Subcutaneous abdominal adipose tissue (tissue), 5 donors: ENCODE results near the gene C17orf50.

Experiments used
- H3K27ac ChIP-seq: one replicate; pipeline ENCODE4 v1.7.0; 2013; ENCODE audit warnings: low read depth, mild to moderate bottlenecking, inconsistent platforms, low read length, moderate library complexity
- H3K27me3 ChIP-seq, 5 donors: one replicate each; pipeline ENCODE4 v1.7.0; 2013; ENCODE audit warnings: low read length in 5 of 5, inconsistent platforms in 1 of 5; ENCODE audit not compliant: control insufficient read depth in 5 of 5, insufficient read depth in 4 of 5
- H3K36me3 ChIP-seq, 5 donors: one replicate each; pipeline ENCODE4 v1.7.0; 2013; ENCODE audit warnings: low read length in 5 of 5; ENCODE audit not compliant: control insufficient read depth in 5 of 5, insufficient read depth in 5 of 5
- H3K4me1 ChIP-seq, 5 donors: one replicate each; pipeline ENCODE4 v1.7.0; 2013; ENCODE audit warnings: low read length in 5 of 5, mild to moderate bottlenecking in 3 of 5, moderate library complexity in 1 of 5; ENCODE audit not compliant: control insufficient read depth in 5 of 5, insufficient read depth in 5 of 5
- H3K4me3 ChIP-seq, 5 donors: one replicate each; pipeline ENCODE4 v1.7.0; 2013; ENCODE audit warnings: low read length in 5 of 5, low read depth in 1 of 5
- H3K9ac ChIP-seq, 5 donors: one replicate each; pipeline ENCODE4 v1.7.0; 2013; ENCODE audit warnings: low read length in 5 of 5, mild to moderate bottlenecking in 4 of 5, moderate library complexity in 3 of 5
- H3K9me3 ChIP-seq, 5 donors: one replicate each; pipeline ENCODE4 v1.7.0; 2013; ENCODE audit warnings: low read length in 5 of 5; ENCODE audit not compliant: control insufficient read depth in 5 of 5
- donor health status: healthy.
- donor health status: healthy.
- donor health status: healthy.
- donor health status: healthy.
- donor health status: healthy.

C17orf50 gene

DNA sequence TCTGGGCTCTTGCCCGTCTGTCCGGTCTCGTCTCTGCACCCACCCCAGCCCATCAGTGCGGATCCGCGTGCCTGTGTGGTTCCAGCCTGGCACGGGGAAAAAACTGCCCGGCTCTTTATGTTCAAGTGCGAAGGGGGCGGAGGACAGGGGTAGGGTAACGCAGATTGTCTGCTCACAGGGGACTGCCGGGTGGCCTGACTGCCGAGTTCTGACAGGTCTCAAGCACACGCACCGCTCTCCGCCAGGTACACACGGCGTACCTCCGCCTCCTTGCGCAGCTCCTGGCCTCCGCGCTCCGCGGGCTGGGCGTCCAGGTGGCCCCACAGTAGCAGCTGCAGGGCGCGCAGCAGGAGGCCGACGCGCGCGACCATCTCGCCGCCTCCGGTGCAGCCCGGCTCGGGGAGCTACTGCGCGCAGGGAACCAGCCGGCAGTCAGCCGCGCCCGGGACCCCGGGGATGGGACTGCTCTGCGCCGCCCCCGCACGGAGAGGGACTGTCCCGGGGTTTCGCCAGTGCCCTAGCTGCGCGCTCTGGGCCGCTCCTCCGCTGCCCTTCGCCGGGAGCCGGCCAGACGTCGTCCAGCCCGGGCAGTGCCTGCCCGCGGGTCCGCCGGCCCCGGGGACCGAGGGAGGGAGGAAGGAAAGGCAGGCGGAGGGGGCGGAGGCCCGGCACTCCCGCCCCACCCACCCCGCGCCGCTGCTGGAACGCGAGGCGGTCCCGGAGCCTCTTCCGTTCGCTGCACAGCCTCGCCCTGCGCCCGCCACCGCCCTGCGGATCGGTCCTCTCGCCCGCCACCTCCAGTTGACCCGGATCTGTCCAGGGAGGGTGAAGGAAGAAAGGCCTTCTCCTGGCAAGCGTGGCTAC lies 34.6 kb downstream of the C17orf50 start, which contains the start of gene MMP28:
TSS of gene MMP28 (minus strand) at position 635 of the 864 bp plus-strand sequence. CDS start at position 371, 264 bp downstream.
- Histone ChIP-seq H3K27ac (no peak within 1 kb of the TSS), H3K9ac (peak within 1 kb of the TSS in 2 of 5 donors; percentile 46 to 71), H3K36me3 (no peaks in the 10 kb centered on the region), H3K27me3 (peaks cover 0 to 2% (median 0%) of the 10 kb centered on the region in 5 donors), H3K4me3 (peak within 1 kb of the TSS; percentile 52 to 94 (median 78)), H3K4me1 (peaks cover 5 to 54% (median 45%) of the 10 kb centered on the region in 5 donors), H3K9me3 (peaks cover 0 to 7% (median 0%) of the 10 kb centered on the region in 5 donors)

DNA sequence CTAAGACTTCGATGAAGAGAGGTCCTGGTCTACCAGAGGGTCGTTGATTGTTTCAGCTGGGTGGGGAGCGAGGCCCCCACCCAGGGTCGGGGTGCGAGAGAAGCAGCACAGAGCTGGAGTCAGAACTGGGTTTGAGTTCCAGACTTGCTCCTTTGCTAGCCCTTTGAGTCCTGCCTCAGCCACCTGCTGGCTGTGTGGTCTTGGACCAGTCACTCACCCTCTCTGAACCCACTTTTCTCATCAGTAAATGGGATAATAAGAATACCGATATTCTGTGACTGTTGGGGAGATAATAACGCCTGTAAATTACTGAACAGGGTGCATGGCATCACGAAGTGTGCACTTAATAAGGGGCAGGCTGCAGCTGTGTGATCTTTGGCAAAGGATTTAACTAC lies 35.2 kb downstream of the C17orf50 start:
- Histone ChIP-seq H3K27ac (no peak overlapping the region), H3K36me3 (no peaks in the 10 kb centered on the region), H3K4me1 (peaks cover 5 to 61% (median 51%) of the 10 kb centered on the region in 5 donors), H3K27me3 (peaks cover 0 to 2% (median 0%) of the 10 kb centered on the region in 5 donors), H3K9me3 (peaks cover 0 to 7% (median 0%) of the 10 kb centered on the region in 5 donors), H3K4me3 (peak overlapping the region; percentile 48 to 94 (median 78)), H3K9ac (peak overlapping the region in 2 of 5 donors; percentile 44 to 71)

GRCh38 chr17:35796942-35797341 lies 36.3 kb downstream of the C17orf50 start:
- Histone ChIP-seq H3K9ac (no peak overlapping the region), H3K27ac (no peak overlapping the region), H3K4me1 (peaks cover 6 to 65% (median 62%) of the 10 kb centered on the region in 5 donors), H3K4me3 (no peak overlapping the region), H3K36me3 (no peaks in the 10 kb centered on the region), H3K27me3 (peaks cover 0 to 2% (median 0%) of the 10 kb centered on the region in 5 donors), H3K9me3 (peaks cover 0 to 4% (median 0%) of the 10 kb centered on the region in 5 donors)

GRCh38 chr17:35797370-35797769 lies 36.7 kb downstream of the C17orf50 start:
- Histone ChIP-seq H3K9ac (no peak overlapping the region), H3K27me3 (peaks cover 0 to 2% (median 0%) of the 10 kb centered on the region in 5 donors), H3K4me3 (no peak overlapping the region), H3K27ac (no peak overlapping the region), H3K9me3 (peaks cover 0 to under 1% (median 0%) of the 10 kb centered on the region in 5 donors), H3K36me3 (no peaks in the 10 kb centered on the region), H3K4me1 (peaks cover 6 to 60% (median 60%) of the 10 kb centered on the region in 5 donors)

DNA sequence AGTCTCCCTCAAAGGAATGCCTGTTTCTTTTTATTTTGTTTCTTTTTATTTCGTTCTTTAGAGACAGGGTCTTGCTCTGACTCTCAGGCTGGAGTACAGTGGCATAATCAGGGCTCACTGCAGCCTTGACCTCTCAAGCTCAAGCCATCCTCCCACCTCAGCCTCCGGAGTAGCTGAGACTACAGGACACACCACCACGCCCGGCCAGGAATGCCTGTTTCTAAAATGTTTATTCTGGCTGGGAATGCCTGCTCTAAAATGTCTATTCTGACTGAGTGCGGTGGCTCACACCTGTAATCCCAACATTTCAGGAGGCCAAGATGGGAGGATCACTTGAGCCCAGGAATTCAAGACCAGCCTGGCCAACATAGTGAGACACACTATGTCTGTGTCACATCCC lies 37.2 kb downstream of the C17orf50 start:
- Histone ChIP-seq H3K9me3 (no peaks in the 10 kb centered on the region), H3K9ac (no peak overlapping the region), H3K27ac (no peak overlapping the region), H3K4me1 (peaks cover 6 to 55% (median 55%) of the 10 kb centered on the region in 5 donors), H3K36me3 (no peaks in the 10 kb centered on the region), H3K27me3 (peaks cover 0 to 2% (median 0%) of the 10 kb centered on the region in 5 donors), H3K4me3 (no peak overlapping the region)

DNA sequence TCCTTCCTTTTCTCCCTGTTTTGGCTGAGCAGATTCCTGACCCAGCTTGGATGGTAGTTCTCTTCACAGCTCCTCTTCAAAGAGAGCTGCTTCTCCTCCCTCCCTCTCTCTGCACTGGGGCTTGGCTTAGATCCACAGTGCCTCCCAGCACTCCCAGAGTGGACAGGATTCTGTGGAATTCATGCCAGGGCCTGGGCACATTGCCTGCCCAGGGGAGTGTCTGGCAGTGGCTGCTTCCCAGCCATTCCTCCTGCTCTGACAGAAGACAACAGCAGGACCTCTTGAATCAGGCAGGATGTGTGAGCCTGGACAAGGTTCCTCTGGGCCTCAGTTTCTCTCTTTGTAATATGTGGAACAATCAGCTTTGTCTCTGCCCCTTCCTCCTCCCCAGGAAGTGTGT lies 39.3 kb downstream of the C17orf50 start:
- Histone ChIP-seq H3K4me3 (no peak overlapping the region), H3K4me1 (peaks cover 8 to 40% (median 36%) of the 10 kb centered on the region in 5 donors), H3K27me3 (peaks cover 0 to 2% (median 0%) of the 10 kb centered on the region in 5 donors), H3K9me3 (no peaks in the 10 kb centered on the region), H3K36me3 (no peaks in the 10 kb centered on the region), H3K9ac (no peak overlapping the region), H3K27ac (no peak overlapping the region)

DNA sequence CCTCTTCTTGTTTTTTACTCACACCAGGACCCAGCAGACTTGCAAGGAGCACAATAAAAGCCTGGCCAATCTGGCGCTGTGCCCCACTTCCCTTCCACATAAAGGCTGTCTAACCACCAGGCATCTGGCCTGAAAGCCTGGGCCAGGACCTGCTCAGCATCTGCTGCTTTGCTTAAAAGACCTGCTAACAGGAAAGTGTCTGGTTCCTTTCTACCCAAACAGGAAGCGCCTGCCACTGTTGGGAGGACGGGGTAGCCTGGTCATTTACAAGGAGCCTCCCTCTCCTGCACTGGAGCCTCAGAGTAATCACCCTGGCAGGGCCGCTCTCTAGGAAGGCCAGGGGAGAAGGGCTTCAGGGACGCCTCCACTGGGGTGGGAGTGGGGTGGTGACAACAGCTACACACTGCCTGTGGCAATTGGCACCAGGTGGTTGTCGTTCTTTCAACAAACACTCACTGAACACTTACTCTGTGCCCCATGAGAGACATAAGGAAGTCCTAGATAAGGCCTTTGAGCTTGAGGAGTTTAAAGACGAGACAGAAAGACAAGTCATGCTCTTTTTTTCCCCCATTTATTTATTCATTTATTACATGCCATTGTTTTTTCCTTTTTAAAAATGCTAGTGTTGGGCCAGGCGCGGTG lies 41.0 kb downstream of the C17orf50 start:
- Histone ChIP-seq H3K4me3 (no peak overlapping the region), H3K27ac (peak overlapping the region; percentile 50)

GRCh38 chr17:35804658-35805192 lies 44.0 kb downstream of the C17orf50 start:
- Histone ChIP-seq H3K4me1 (peaks cover 5 to 38% (median 27%) of the 10 kb centered on the region in 5 donors), H3K9ac (no peak overlapping the region), H3K9me3 (no peaks in the 10 kb centered on the region), H3K36me3 (no peaks in the 10 kb centered on the region), H3K4me3 (no peak overlapping the region), H3K27ac (no peak overlapping the region), H3K27me3 (no peaks in the 10 kb centered on the region)

More for the DNA sequence above, 41.0 kb downstream of the C17orf50 start:
- Histone ChIP-seq H3K4me1 (peaks cover 5 to 28% (median 24%) of the 10 kb centered on the region in 5 donors), H3K9ac (no peak overlapping the region), H3K36me3 (no peaks in the 10 kb centered on the region), H3K27me3 (no peaks in the 10 kb centered on the region), H3K9me3 (no peaks in the 10 kb centered on the region)

DNA sequence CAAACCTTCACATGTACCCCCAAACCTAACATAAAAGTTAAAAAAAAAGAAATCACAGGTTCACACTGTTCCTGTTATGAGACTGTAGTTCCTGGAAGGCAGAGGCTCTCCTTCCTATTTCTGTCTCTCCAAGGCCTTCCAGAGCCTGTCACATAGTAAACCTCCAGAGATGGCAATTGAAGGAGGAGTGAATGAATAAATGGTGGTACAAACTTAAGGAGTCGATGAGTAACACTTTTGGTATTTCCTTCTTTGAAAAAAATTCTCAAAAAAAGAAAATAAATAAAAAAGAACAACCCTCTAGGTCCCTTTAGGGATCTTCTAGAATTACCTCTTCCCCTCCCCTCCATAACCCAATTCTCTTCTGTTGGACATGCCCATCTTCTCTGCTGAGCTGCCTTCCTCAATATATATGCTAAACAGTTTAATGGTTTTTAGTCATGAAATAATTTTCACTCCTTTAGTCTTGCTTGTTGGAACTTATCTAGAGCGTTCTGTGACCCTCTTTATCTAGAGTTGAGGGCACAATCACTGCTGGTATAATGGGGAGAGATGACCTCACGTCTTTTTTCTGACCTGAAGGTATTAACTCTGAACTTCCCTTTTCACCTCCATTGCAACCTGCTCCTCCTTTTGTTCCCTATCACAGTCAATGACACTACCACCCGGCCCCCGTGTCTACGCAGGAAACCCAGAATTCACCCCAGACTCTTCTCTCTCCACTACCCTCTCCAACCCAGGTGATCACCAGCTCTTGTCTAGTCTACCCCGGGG lies 46.9 kb downstream of the C17orf50 start:
- no peaks in the 10 kb centered on the region for H3K27me3 ChIP-seq
- H3K9ac ChIP-seq = no peak overlapping the region
- no peak overlapping the region for H3K4me3 ChIP-seq
- no peak overlapping the region for H3K27ac ChIP-seq
- no peaks in the 10 kb centered on the region for H3K9me3 ChIP-seq
- H3K36me3 ChIP-seq = no peaks in the 10 kb centered on the region
- H3K4me1 ChIP-seq = peaks cover 7 to 35% (median 31%) of the 10 kb centered on the region in 5 donors
